Measurements from ENCODE around the gene RCSD1.
"Not testable (repeated sequence)": the region's sequence is repeated elsewhere in the genome, so short reads cannot be mapped to it uniquely, and the experiment has no call there.

The RCSD1 gene

DNA sequence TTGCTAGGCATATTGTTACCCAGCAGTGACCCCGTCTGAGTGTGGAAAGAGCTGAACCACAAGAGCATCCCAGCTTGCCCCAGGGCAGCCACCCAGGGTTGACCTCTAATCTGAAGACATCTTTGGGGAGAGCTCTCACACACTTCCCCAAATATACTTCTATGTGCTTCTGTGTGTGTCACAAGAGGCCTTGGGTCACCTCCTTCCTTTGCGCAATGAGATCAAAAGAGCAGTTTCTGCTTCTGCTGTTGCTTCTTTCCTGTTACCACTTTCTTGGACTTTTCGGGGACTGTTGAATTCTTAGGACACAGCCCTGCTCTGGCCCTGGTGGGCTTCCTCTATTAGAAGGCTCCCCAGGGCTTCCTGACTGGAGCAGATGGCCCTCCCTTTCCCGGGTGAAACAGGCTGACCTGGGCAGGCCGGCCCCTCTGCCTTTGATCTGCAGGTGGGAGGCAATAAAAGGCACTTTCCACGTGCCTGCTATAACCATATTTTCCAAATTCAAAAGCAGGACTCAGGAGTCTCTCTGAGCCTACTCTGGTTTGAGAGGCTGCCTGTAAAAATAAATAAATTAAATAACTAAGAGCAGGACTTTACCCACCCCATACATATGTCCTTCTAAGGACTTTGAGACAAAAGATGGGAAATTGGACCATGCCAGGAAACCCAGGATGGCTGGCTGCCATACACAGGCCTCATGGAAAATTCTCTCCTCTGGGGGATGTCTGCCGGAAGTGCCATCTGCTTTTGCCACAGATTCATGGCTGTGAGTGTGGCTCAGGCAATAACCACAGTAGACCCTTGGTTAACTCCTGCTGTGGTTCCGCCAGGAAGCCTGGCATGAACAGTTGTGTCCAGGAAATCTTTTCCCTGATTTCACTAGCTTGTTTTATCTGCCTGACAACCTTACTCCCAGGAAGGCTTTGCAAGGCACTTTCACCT lies 28.3 kb upstream of the RCSD1 start:
- Histone ChIP-seq H3K4me3 (ENCODE audit: low read length) (no peak overlapping the region), H3K4me1 (ENCODE audit: control insufficient read depth, low read depth, low read length) (no peaks in the 10 kb centered on the region), H3K9me3 (ENCODE audit: control insufficient read depth, low read depth, low read length) (no peaks in the 10 kb centered on the region), H3K36me3 (ENCODE audit: control insufficient read depth, low read depth, low read length) (no peaks in the 10 kb centered on the region), H3K27ac (ENCODE audit: low read length) (no peak overlapping the region), H3K9ac (ENCODE audit: low read length) (no peak overlapping the region), H3K27me3 (ENCODE audit: control insufficient read depth, insufficient read depth, low read length) (no peaks in the 10 kb centered on the region)

DNA sequence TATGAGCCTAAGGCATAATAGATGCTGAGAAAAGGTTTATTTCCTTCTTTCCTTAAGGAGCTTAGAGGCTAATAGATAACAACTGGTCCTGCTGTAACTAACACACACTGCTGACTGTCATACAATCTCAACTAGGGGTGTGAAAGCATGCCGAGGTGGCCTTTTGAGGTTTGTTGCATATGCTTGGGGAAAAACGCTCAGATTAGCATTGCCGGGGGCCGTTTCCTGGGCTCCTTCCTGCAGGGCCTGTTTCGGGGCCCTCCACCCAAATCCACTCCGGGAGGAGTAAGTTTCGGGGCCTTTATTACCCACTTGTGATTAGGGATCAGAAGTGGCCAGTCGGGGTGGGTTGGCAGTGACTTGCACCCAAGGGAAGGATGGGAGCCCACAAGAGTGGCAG lies 27.2 kb upstream of the RCSD1 start:
- Histone ChIP-seq H3K36me3 (ENCODE audit: control insufficient read depth, low read depth, low read length) (no peaks in the 10 kb centered on the region), H3K27ac (ENCODE audit: low read length) (no peak overlapping the region), H3K9ac (ENCODE audit: low read length) (no peak overlapping the region), H3K27me3 (ENCODE audit: control insufficient read depth, insufficient read depth, low read length) (no peaks in the 10 kb centered on the region), H3K9me3 (ENCODE audit: control insufficient read depth, low read depth, low read length) (no peaks in the 10 kb centered on the region), H3K4me1 (ENCODE audit: control insufficient read depth, low read depth, low read length) (no peaks in the 10 kb centered on the region), H3K4me3 (ENCODE audit: low read length) (no peak overlapping the region)

DNA sequence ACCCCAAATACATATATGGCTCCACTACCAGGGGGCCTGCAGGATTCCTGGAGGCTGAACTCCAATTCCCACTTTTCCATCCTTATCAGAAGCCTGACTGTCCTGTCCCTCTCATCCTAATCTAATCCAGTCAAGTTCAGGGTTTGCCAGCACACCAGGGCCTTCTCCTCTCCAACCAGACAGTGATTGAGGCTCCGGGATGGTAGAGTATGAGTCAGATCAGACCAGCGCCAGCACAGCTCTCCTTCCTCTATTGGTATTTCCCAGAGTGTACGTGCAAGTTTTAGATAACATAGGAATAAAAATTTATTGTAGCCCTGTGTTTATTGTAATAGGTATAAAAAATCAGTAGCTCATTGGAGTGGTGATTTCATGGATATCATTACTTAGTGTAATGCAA lies 24.5 kb upstream of the RCSD1 start:
- Histone ChIP-seq H3K4me3 (ENCODE audit: low read length) (no peak overlapping the region), H3K9me3 (ENCODE audit: control insufficient read depth, low read depth, low read length) (no peaks in the 10 kb centered on the region), H3K27ac (ENCODE audit: low read length) (no peak overlapping the region), H3K9ac (ENCODE audit: low read length) (no peak overlapping the region), H3K4me1 (ENCODE audit: control insufficient read depth, low read depth, low read length) (no peaks in the 10 kb centered on the region), H3K36me3 (ENCODE audit: control insufficient read depth, low read depth, low read length) (no peaks in the 10 kb centered on the region), H3K27me3 (ENCODE audit: control insufficient read depth, insufficient read depth, low read length) (no peaks in the 10 kb centered on the region)

DNA sequence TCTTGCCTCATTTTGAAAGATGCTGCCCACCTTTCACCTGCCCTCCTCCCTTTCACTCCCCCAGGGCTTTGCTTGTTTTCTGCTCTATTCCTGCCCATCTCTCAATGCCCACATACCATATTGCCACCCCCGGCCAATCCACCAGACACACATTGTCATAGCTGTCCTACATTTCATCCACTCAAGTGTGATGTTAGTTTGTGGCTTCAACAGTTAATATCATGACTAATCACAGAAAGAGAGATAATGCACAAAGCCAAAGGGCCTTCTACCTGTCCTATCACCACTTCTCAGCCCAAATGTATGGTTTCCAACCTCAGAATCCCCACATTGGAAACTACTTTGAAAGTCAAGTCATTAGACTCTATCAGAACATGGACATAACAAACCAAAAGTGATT lies 18.0 kb upstream of the RCSD1 start:
- Histone ChIP-seq H3K27ac (ENCODE audit: low read length) (no peak overlapping the region), H3K9ac (ENCODE audit: low read length) (no peak overlapping the region), H3K36me3 (ENCODE audit: control insufficient read depth, low read depth, low read length) (no peaks in the 10 kb centered on the region), H3K4me1 (ENCODE audit: control insufficient read depth, low read depth, low read length) (no peaks in the 10 kb centered on the region), H3K4me3 (ENCODE audit: low read length) (no peak overlapping the region), H3K9me3 (ENCODE audit: control insufficient read depth, low read depth, low read length) (peaks cover 10% of the 10 kb centered on the region), H3K27me3 (ENCODE audit: control insufficient read depth, insufficient read depth, low read length) (no peaks in the 10 kb centered on the region)

DNA sequence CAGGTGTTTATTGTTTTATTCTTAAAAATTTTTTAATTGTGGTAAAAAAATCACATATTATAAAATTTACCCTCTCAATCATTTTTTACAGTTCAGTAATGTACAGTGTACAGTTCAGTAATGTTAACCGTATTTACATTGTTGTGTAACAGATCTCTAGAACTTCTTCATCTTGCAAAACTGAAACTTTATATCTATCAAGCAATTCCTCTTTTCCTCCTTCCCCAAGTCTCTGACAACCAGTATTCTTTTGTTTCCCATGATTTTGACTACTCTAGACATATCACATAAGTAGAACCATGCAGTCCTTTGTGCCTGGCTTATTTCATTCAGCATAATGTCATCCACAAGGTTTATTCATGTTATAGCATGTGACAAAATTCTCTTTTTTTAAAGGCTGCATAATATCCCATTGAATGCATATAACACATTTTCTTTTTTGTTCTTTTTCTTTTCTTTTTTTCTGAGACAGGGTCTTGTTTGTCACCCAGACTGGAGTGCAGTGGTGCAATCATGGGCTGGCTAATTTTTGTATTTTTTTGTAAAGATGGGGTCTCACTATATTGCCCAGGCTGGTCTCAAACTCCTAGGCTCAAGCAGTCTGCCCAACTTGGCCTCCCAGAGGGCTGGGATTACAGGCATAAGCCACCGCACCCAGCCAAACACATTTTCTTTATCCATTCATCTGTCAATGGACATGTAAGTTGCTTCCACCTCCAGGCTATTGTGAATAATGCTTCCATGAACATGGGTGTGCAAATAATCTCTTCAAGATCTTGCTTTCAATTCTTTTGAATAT lies 17.2 kb upstream of the RCSD1 start:
- Histone ChIP-seq H3K36me3 (ENCODE audit: control insufficient read depth, low read depth, low read length) (no peaks in the 10 kb centered on the region), H3K9ac (ENCODE audit: low read length) (no peak overlapping the region), H3K4me3 (ENCODE audit: low read length) (no peak overlapping the region), H3K4me1 (ENCODE audit: control insufficient read depth, low read depth, low read length) (peaks cover 7% of the 10 kb centered on the region), H3K27ac (ENCODE audit: low read length) (no peak overlapping the region), H3K9me3 (ENCODE audit: control insufficient read depth, low read depth, low read length) (peaks cover 10% of the 10 kb centered on the region), H3K27me3 (ENCODE audit: control insufficient read depth, insufficient read depth, low read length) (no peaks in the 10 kb centered on the region)

- not testable (repeated sequence) for H3K36me3 ChIP-seq (ENCODE audit: control insufficient read depth, low read depth, low read length); H3K27me3 ChIP-seq (ENCODE audit: control insufficient read depth, insufficient read depth, low read length); H3K27ac ChIP-seq (ENCODE audit: low read length); H3K4me3 ChIP-seq (ENCODE audit: low read length); H3K9ac ChIP-seq (ENCODE audit: low read length)
- H3K9me3 ChIP-seq (ENCODE audit: control insufficient read depth, low read depth, low read length): peaks cover 10% of the 10 kb centered on the region
- H3K4me1 ChIP-seq (ENCODE audit: control insufficient read depth, low read depth, low read length): peaks cover 13% of the 10 kb centered on the region
These were observed 16.0 kb upstream of the RCSD1 start for GRCh38 chr1:167613984-167614383.

GRCh38 chr1:167614851-167615250 lies 15.2 kb upstream of the RCSD1 start:
- Histone ChIP-seq H3K27ac (ENCODE audit: low read length) (no peak overlapping the region), H3K36me3 (ENCODE audit: control insufficient read depth, low read depth, low read length) (no peaks in the 10 kb centered on the region), H3K27me3 (ENCODE audit: control insufficient read depth, insufficient read depth, low read length) (no peaks in the 10 kb centered on the region), H3K4me1 (ENCODE audit: control insufficient read depth, low read depth, low read length) (peaks cover 13% of the 10 kb centered on the region), H3K4me3 (ENCODE audit: low read length) (no peak overlapping the region), H3K9me3 (ENCODE audit: control insufficient read depth, low read depth, low read length) (peaks cover 10% of the 10 kb centered on the region), H3K9ac (ENCODE audit: low read length) (no peak overlapping the region)

- Histone ChIP-seq H3K27me3 (ENCODE audit: control insufficient read depth, insufficient read depth, low read length) (no peaks in the 10 kb centered on the region), H3K4me3 (ENCODE audit: low read length) (no peak overlapping the region), H3K36me3 (ENCODE audit: control insufficient read depth, low read depth, low read length) (no peaks in the 10 kb centered on the region), H3K9ac (ENCODE audit: low read length) (no peak overlapping the region), H3K4me1 (ENCODE audit: control insufficient read depth, low read depth, low read length) (peaks cover 13% of the 10 kb centered on the region), H3K27ac (ENCODE audit: low read length) (no peak overlapping the region), H3K9me3 (ENCODE audit: control insufficient read depth, low read depth, low read length) (peaks cover 10% of the 10 kb centered on the region)
These were observed 13.5 kb upstream of the RCSD1 start for GRCh38 chr1:167616521-167616920.

- Histone ChIP-seq H3K9ac (ENCODE audit: low read length) (no peak overlapping the region), H3K4me1 (ENCODE audit: control insufficient read depth, low read depth, low read length) (peaks cover 13% of the 10 kb centered on the region), H3K27me3 (ENCODE audit: control insufficient read depth, insufficient read depth, low read length) (no peaks in the 10 kb centered on the region), H3K36me3 (ENCODE audit: control insufficient read depth, low read depth, low read length) (no peaks in the 10 kb centered on the region), H3K27ac (ENCODE audit: low read length) (no peak overlapping the region), H3K9me3 (ENCODE audit: control insufficient read depth, low read depth, low read length) (peaks cover 10% of the 10 kb centered on the region), H3K4me3 (ENCODE audit: low read length) (no peak overlapping the region)
These were observed 12.6 kb upstream of the RCSD1 start for GRCh38 chr1:167617153-167618147.

DNA sequence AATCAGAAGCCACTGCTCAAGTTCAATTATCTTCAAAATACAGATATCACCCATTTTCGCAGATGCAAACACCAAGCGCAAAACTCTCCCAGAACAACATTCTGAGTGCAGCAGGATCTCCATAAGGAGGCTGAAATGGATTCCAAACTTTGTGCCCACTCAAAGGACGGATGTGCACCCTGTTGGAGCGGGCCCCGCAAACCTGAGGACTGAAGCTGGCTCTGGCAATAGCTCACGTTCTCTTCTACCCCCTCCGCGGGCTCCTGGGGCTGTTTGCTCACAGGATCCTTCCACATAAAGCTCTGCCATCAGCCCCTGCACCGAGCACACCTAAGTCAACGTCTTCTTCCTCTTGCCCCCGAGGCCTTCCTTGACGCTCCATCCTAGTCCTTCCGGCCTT lies 11.7 kb upstream of the RCSD1 start:
- H3K4me1 ChIP-seq (ENCODE audit: control insufficient read depth, low read depth, low read length): peaks cover 13% of the 10 kb centered on the region
- H3K9me3 ChIP-seq (ENCODE audit: control insufficient read depth, low read depth, low read length): peaks cover 10% of the 10 kb centered on the region
- no peak overlapping the region for H3K27ac ChIP-seq (ENCODE audit: low read length)
- no peaks in the 10 kb centered on the region for H3K36me3 ChIP-seq (ENCODE audit: control insufficient read depth, low read depth, low read length)
- no peak overlapping the region for H3K9ac ChIP-seq (ENCODE audit: low read length)
- H3K27me3 ChIP-seq (ENCODE audit: control insufficient read depth, insufficient read depth, low read length): no peaks in the 10 kb centered on the region
- H3K4me3 ChIP-seq (ENCODE audit: low read length): no peak overlapping the region

- Histone ChIP-seq H3K27me3 (ENCODE audit: control insufficient read depth, insufficient read depth, low read length) (no peaks in the 10 kb centered on the region), H3K9me3 (ENCODE audit: control insufficient read depth, low read depth, low read length) (peaks cover 10% of the 10 kb centered on the region), H3K9ac (ENCODE audit: low read length) (no peak overlapping the region), H3K4me1 (ENCODE audit: control insufficient read depth, low read depth, low read length) (peaks cover 13% of the 10 kb centered on the region), H3K36me3 (ENCODE audit: control insufficient read depth, low read depth, low read length) (no peaks in the 10 kb centered on the region), H3K27ac (ENCODE audit: low read length) (no peak overlapping the region), H3K4me3 (ENCODE audit: low read length) (no peak overlapping the region)
These were observed 11.2 kb upstream of the RCSD1 start for GRCh38 chr1:167618789-167619188.

Data from iPS-18a (cell line).